H1 (cell line): Measurements from ENCODE around the gene CNBP. TPM values are rescaled to one million over a fixed set of nuclear protein-coding genes. Genes with fewer than 3 reads are reported as not detected.

Experiments
- CTCF ChIA-PET: fragments of 300-600 bp; sonication (Branson Sonifier 250); formaldehyde crosslinking; loops from one replicate; lab custom pipeline; 2021; ENCODE audit not compliant: partially characterized antibody; lab: Charles Lee
- POLR2A ChIA-PET: fragments of 300-600 bp; sonication (Branson Sonifier 250); formaldehyde crosslinking; loops from one replicate; lab custom pipeline; 2021; ENCODE audit warnings: inconsistent platforms; ENCODE audit not compliant: partially characterized antibody; lab: Charles Lee
- DNase-seq, 2 experiments: peaks; one replicate each; pipeline versions ENCODE4 v3.0.0 to v3.0.0-alpha.2; 2010 to 2022; ENCODE audit warnings: low spot score in 2 of 2, low read depth in 1 of 2, mixed read lengths in 1 of 2
- FAIRE-seq: peaks from 2 replicates; lab custom pipeline; 2011; peaks lifted over from hg19 to GRCh38; lab: Jason Lieb, UNC
- H2AFZ ChIP-seq: 2 replicates; pipeline ENCODE4 v1.8.1; 2012; ENCODE audit warnings: low read length, inconsistent platforms
- H2AK5ac ChIP-seq: 2 replicates; pipeline ENCODE4 v1.6.1; 2013; ENCODE audit warnings: low read depth, low read length
- H2BK120ac ChIP-seq: replicated peaks from 2 replicates; pipeline ENCODE3; 2013; ENCODE audit warnings: low read depth, low read length, inconsistent platforms
- H2BK12ac ChIP-seq: 2 replicates; pipeline ENCODE4 v1.6.1; 2013; ENCODE audit warnings: low read depth, low read length
- H2BK15ac ChIP-seq: 2 replicates; pipeline ENCODE4 v1.6.1; 2013; ENCODE audit warnings: low read length
- H2BK20ac ChIP-seq: 2 replicates; pipeline ENCODE4 v1.6.1; 2013; ENCODE audit warnings: low read length
- H2BK5ac ChIP-seq: 2 replicates; pipeline ENCODE4 v1.6.1; 2013; ENCODE audit warnings: low read depth, low read length
- H3K14ac ChIP-seq: 2 replicates; pipeline ENCODE4 v1.6.1; 2013; ENCODE audit warnings: inconsistent platforms; ENCODE audit not compliant: insufficient read length
- H3K18ac ChIP-seq: 2 replicates; pipeline ENCODE4 v1.6.1; 2013; ENCODE audit warnings: low read length; ENCODE audit errors: extremely low read depth
- H3K23ac ChIP-seq: 2 replicates; pipeline ENCODE4 v1.6.1; 2013; ENCODE audit warnings: inconsistent platforms; ENCODE audit not compliant: insufficient read length
- H3K23me2 ChIP-seq: 2 replicates; pipeline ENCODE4 v1.6.1; 2013; ENCODE audit warnings: low read depth, low read length
- H3K27ac ChIP-seq: 2 replicates; pipeline ENCODE4 v1.6.1; 2011; ENCODE audit warnings: low read depth, low read length, inconsistent platforms
- H3K27me3 ChIP-seq, 4 experiments: replicated peaks in 1 of 4; 1 replicate in 1 of 4; 2 replicates in 3 of 4; pipeline versions ENCODE4 v1.6.1 to v1.8.1; 2011 to 2013; ENCODE audit warnings: low read length in 3 of 4, mild to moderate bottlenecking in 3 of 4, inconsistent platforms in 2 of 4, mixed read lengths in 2 of 4, moderate library complexity in 1 of 4; ENCODE audit not compliant: control insufficient read depth in 3 of 4, insufficient read depth in 3 of 4; ENCODE audit errors: extremely low read depth in 1 of 4
- H3K36me3 ChIP-seq, 4 experiments: 2 replicates each; pipeline versions ENCODE4 v1.6.1 to v1.8.1; 2011 to 2013; ENCODE audit warnings: mild to moderate bottlenecking in 4 of 4, low read length in 3 of 4, moderate library complexity in 2 of 4, control low read depth in 1 of 4, inconsistent platforms in 1 of 4; ENCODE audit not compliant: insufficient read depth in 4 of 4, control insufficient read depth in 2 of 4
- H3K4ac ChIP-seq: replicated peaks from 2 replicates; pipeline ENCODE3; 2013; ENCODE audit warnings: low read length, low read depth, mixed read lengths, inconsistent platforms; ENCODE audit not compliant: insufficient read length
- H3K4me1 ChIP-seq, 4 experiments: replicated peaks in 1 of 4; 1 replicate in 1 of 4; 2 replicates in 3 of 4; pipeline versions ENCODE4 v1.6.1 to v1.8.1; 2011 to 2013; ENCODE audit warnings: low read length in 3 of 4, inconsistent platforms in 2 of 4, mixed read lengths in 1 of 4; ENCODE audit not compliant: insufficient read depth in 4 of 4, control insufficient read depth in 3 of 4
- H3K4me2 ChIP-seq, 2 experiments: 2 replicates each; pipeline versions ENCODE4 v1.6.1 to v1.8.1; 2011 to 2013; ENCODE audit warnings: low read depth in 2 of 2, low read length in 2 of 2, control low read depth in 1 of 2, inconsistent platforms in 1 of 2, mild to moderate bottlenecking in 1 of 2; ENCODE audit not compliant: insufficient read depth in 1 of 2
- H3K4me3 ChIP-seq, 4 experiments: fragments of 200-600, 300-600 bp in 1 of 4; sonication (generic), shearing (Covaris generic), sonication (Bioruptor Twin) in 1 of 4; 2 replicates each; pipeline versions ENCODE4 v1.5.1 to v1.8.1; 2011 to 2016; ENCODE audit warnings: low read length in 4 of 4, low read depth in 3 of 4, control low read depth in 2 of 4, inconsistent platforms in 2 of 4, mild to moderate bottlenecking in 2 of 4, mixed read lengths in 1 of 4, moderate library complexity in 1 of 4; ENCODE audit not compliant: insufficient read depth in 2 of 4; ENCODE audit errors: extremely low read depth in 1 of 4
- H3K56ac ChIP-seq: replicated peaks from 2 replicates; pipeline ENCODE3; 2013; ENCODE audit warnings: low read depth, mild to moderate bottlenecking, mixed read lengths, low read length, inconsistent platforms; ENCODE audit not compliant: insufficient read length
- H3K79me1 ChIP-seq: 2 replicates; pipeline ENCODE4 v1.6.1; 2013; ENCODE audit warnings: low read depth, low read length, control low read depth
- H3K79me2 ChIP-seq, 2 experiments: 2 replicates each; pipeline versions ENCODE4 v1.6.1 to v1.8.1; 2012 to 2013; ENCODE audit warnings: low read length in 2 of 2, mild to moderate bottlenecking in 2 of 2, inconsistent platforms in 1 of 2; ENCODE audit not compliant: insufficient read depth in 2 of 2, control insufficient read depth in 1 of 2
- H3K9ac ChIP-seq, 4 experiments: replicated peaks in 1 of 4; 1 replicate in 1 of 4; 2 replicates in 3 of 4; pipeline versions ENCODE4 v1.6.1 to v1.8.1; 2011 to 2013; ENCODE audit warnings: low read depth in 3 of 4, low read length in 3 of 4, control low read depth in 2 of 4, mild to moderate bottlenecking in 2 of 4, moderate library complexity in 2 of 4, inconsistent platforms in 1 of 4; ENCODE audit errors: extremely low read depth in 1 of 4
- H3K9me3 ChIP-seq, 2 experiments: 2 replicates each; pipeline versions ENCODE4 v1.6.1 to v1.8.1; 2012 to 2013; ENCODE audit warnings: mild to moderate bottlenecking in 2 of 2, moderate library complexity in 2 of 2, control low read depth in 1 of 2, inconsistent platforms in 1 of 2, low read depth in 1 of 2, low read length in 1 of 2, mixed read lengths in 1 of 2; ENCODE audit not compliant: insufficient read depth in 2 of 2
- H4K20me1 ChIP-seq, 2 experiments: replicated peaks in 1 of 2; 2 replicates each; pipeline versions ENCODE3 to v1.8.1; 2011 to 2013; ENCODE audit warnings: inconsistent platforms in 2 of 2, low read length in 2 of 2, mild to moderate bottlenecking in 1 of 2; ENCODE audit not compliant: insufficient read depth in 2 of 2, control insufficient read depth in 1 of 2
- H4K5ac ChIP-seq: 2 replicates; pipeline ENCODE4 v1.6.1; 2013; ENCODE audit warnings: low read length, low read depth, mixed read lengths, inconsistent platforms; ENCODE audit not compliant: insufficient read length
- H4K8ac ChIP-seq: 2 replicates; pipeline ENCODE4 v1.8.0; 2013; ENCODE audit warnings: mild to moderate bottlenecking, moderate library complexity, low read length, inconsistent platforms; ENCODE audit not compliant: insufficient read depth; ENCODE audit errors: extremely low read depth
- H4K91ac ChIP-seq: replicated peaks from 2 replicates; pipeline ENCODE3; 2013; ENCODE audit warnings: low read length, mixed read lengths, inconsistent platforms; ENCODE audit not compliant: insufficient read length
- BACH1 ChIP-seq: IDR thresholded peaks from 2 replicates; pipeline ENCODE4 v1.6.1; 2012; ENCODE audit warnings: low read length, improper control_type of control experiment
- BRCA1 ChIP-seq: IDR thresholded peaks from 2 replicates; pipeline ENCODE4 v1.6.1; 2012; ENCODE audit warnings: low read depth, low read length, improper control_type of control experiment
- FOSL1 ChIP-seq: IDR thresholded peaks from 2 replicates; pipeline ENCODE4 v1.6.1; 2011; ENCODE audit warnings: mild to moderate bottlenecking, low read depth, low read length, moderate library complexity; ENCODE audit not compliant: insufficient read depth
- JUND ChIP-seq: IDR thresholded peaks from 2 replicates; pipeline ENCODE4 v1.6.1; 2011; ENCODE audit warnings: mild to moderate bottlenecking, improper control_type of control experiment, low read length
- KDM5A ChIP-seq: fragments of 200-600 bp; IDR thresholded peaks from 2 replicates; pipeline ENCODE4 v1.7.1; 2012; ENCODE audit warnings: mild to moderate bottlenecking, low read length, inconsistent platforms, mixed read lengths
- NANOG ChIP-seq: IDR thresholded peaks from 2 replicates; pipeline ENCODE4 v1.6.1; 2011; ENCODE audit warnings: low read length, low read depth, mild to moderate bottlenecking, inconsistent platforms; ENCODE audit not compliant: insufficient read depth, poor library complexity, severe bottlenecking
- POLR2AphosphoS5 ChIP-seq: IDR thresholded peaks from 2 replicates; pipeline ENCODE4 v1.6.1; 2011; ENCODE audit warnings: low read depth, low read length
- RFX5 ChIP-seq: IDR thresholded peaks from 2 replicates; pipeline ENCODE4 v1.6.1; 2011; ENCODE audit warnings: low read depth, low read length, improper control_type of control experiment, borderline replicate concordance
- SUZ12 ChIP-seq: fragments of 200-600 bp; sonication (generic); IDR thresholded peaks from 2 replicates; pipeline ENCODE4 v1.6.1; 2012; ENCODE audit warnings: mild to moderate bottlenecking, inconsistent platforms, low read length, moderate library complexity, mixed read lengths
- TAF7 ChIP-seq: optimal IDR thresholded peaks from 2 replicates; pipeline ENCODE3; 2011; ENCODE audit warnings: low read depth, mild to moderate bottlenecking, inconsistent platforms, low read length, moderate library complexity, borderline replicate concordance
- TBP ChIP-seq: IDR thresholded peaks from 2 replicates; pipeline ENCODE4 v1.6.1; 2011; ENCODE audit warnings: low read depth, low read length, improper control_type of control experiment
- TCF12 ChIP-seq: IDR thresholded peaks from 2 replicates; pipeline ENCODE4 v1.6.1; 2011; ENCODE audit warnings: low read depth, mild to moderate bottlenecking, low read length
- WGBS, 2 experiments: shearing (Covaris generic) in 1 of 2; methylation state at CpG; one replicate each; pipeline versions ENCODE4 v1.1.6 to v1.1.7; 2013 to 2015; ENCODE audit warnings: low lambda C conversion rate in 2 of 2, mixed read lengths in 2 of 2, inconsistent platforms in 1 of 2, low coverage in 1 of 2, missing lambda C conversion rate in 1 of 2; ENCODE audit not compliant: insufficient replicate concordance in 2 of 2, insufficient coverage in 1 of 2, insufficient read length in 1 of 2; ENCODE audit errors: extremely low coverage in 1 of 2, missing lambda C conversion rate in 1 of 2; 5-methylcytosine and 5-hydroxymethylcytosine counted together
- polyA plus RNA-seq, 7 experiments: library from polyadenylated mRNA; depleted of rRNA in 3 of 7; stranded (reverse) in 5 of 7; unstranded in 2 of 7; fragments of >200 nt in 5 of 7; fragments of 200-250 nt in 2 of 7; gene quantifications; 1 replicate in 5 of 7; 2 replicates in 1 of 7; 4 replicates in 1 of 7; pipeline versions ENCODE4 v1.2.1 to v1.2.3, GENCODE V29; 2011 to 2013; ENCODE audit warnings: missing spikeins in 2 of 7, mixed read lengths in 2 of 7
- total RNA-seq: library from RNA; stranded (reverse); fragmentation: NEBNext Ultra II Directional; extraction: Animal tissue kit (Norgen Biotek cat#: 25700); gene quantifications from 2 replicates; pipeline ENCODE4 v1.2.1, GENCODE V29; 2021

CNBP gene
- total and polyA plus RNA-seq, 2 of the 8 experiments (the other 6 are each of a cell fraction or from before 2014, with no cell fraction given): 315 to 371 TPM

- H2AK5ac ChIP-seq: peak overlapping the region; percentile 79; the same call in 1 of the 2 replicates
- no peak overlapping the region for H3K23ac ChIP-seq
- H3K4me3 ChIP-seq: peak overlapping the region; percentile 68 to 82 (median 74); a peak in 6 of 8 replicates
- FAIRE-seq (no peak), DNase-seq (no peak)
- peaks cover 0 to 3% (median 3%) of the 10 kb centered on the region in 4 experiments; a peak in 1 of 8 replicates for H3K36me3 ChIP-seq
- peak overlapping the region; percentile 89 for H3K18ac ChIP-seq
- no peaks in the 10 kb centered on the region for H3K9me3 ChIP-seq
- H3K79me2 ChIP-seq: peaks cover 9 to 46% of the 10 kb centered on the region in 2 experiments
- H2BK120ac ChIP-seq: no peak overlapping the region
- ChIA-PET CTCF (interaction anchor here (0.5 to 3.1 kb wide), 8 partner anchors 10 to 375 kb away, joined by 3 to 13 read pairs (median 6); no protein-coding TSS in a partner anchor), POLR2A (interaction anchor here (0.5 to 4.4 kb wide), 18 partner anchors 8 to 196 kb away, joined by 3 to 24 read pairs (median 4); partner anchors contain the start of genes CFAP92 and CNBP)
- no peak overlapping the region for H4K5ac ChIP-seq
- H3K23me2 ChIP-seq: peaks cover 12% of the 10 kb centered on the region
- H4K20me1 ChIP-seq: no peaks in the 10 kb centered on the region
- H3K14ac ChIP-seq: no peak overlapping the region
- no peak overlapping the region for H3K56ac ChIP-seq
- peak overlapping the region; percentile 96 for H2BK5ac ChIP-seq
- H3K4ac ChIP-seq: peak overlapping the region; percentile 61
- no peak overlapping the region for H2AFZ ChIP-seq
- peak overlapping the region; percentile 72; the same call in 1 of the 2 replicates for H2BK20ac ChIP-seq
- H3K9ac ChIP-seq: peak overlapping the region in 3 of 4 experiments; percentile 16 to 68 (median 44); a peak in 4 of 7 replicates
- H4K91ac ChIP-seq: no peak overlapping the region
- H3K79me1 ChIP-seq: peaks cover 8% of the 10 kb centered on the region
- H4K8ac ChIP-seq: peak overlapping the region; percentile 45; the same call in 1 of the 2 replicates
- WGBS, 2 experiments: 59% methylated on average over 13 of the region's 13 CpGs; no CpG with 5 or more reads in 1 of the 2 experiments
- peak overlapping the region; percentile 99 for H2BK12ac ChIP-seq
- H3K27ac ChIP-seq: peak overlapping the region; percentile 86; the same call in 1 of the 2 replicates
- no peaks in the 10 kb centered on the region for H3K27me3 ChIP-seq
- H3K4me1 ChIP-seq: peaks cover 13 to 26% (median 21%) of the 10 kb centered on the region in 4 experiments
- H3K4me2 ChIP-seq: peak overlapping the region; percentile 89 to 98
- peak overlapping the region; percentile 95; the same call in 1 of the 2 replicates for H2BK15ac ChIP-seq
- TF ChIP-seq TAF7 (no peak), KDM5A (no peak), BACH1 (no peak), POLR2AphosphoS5 (peak; percentile 13; the same call in 1 of the 2 replicates), FOSL1 (no peak), NANOG (no peak), BRCA1 (no peak), TCF12 (no peak), TBP (no peak), JUND (no peak), RFX5 (no peak), SUZ12 (no peak)
Measured at GRCh38 chr3:129119365-129120100, 64.2 kb downstream of the CNBP start.
